HCT116 (cell line): Measurements from ENCODE around the gene LRRC3B. TPM values are rescaled to one million over a fixed set of nuclear protein-coding genes. Genes with fewer than 3 reads are reported as not detected.

Source experiments
- ATAC-seq: fragments of 200-7000 bp; cut with Tn5 transposase; 2 replicates; pipeline ENCODE4 v1.9.1; 2020; ENCODE audit warnings: mild to moderate bottlenecking, moderate library complexity
- BruUV-seq: library from RNA; stranded (reverse); fragments of 400-500 nt; replicated peaks from 2 replicates; lab custom pipeline; 2021; lab: Mats Ljungman, UMichigan
- CTCF ChIA-PET: fragments of 300-600 bp; sonication (Branson Sonifier 250); formaldehyde crosslinking; loops from one replicate; lab custom pipeline; 2021; ENCODE audit warnings: antibody characterized with exemption; lab: Charles Lee
- POLR2A ChIA-PET: fragments of 300-600, 350-600 bp; sonication (Branson Sonifier 250); formaldehyde crosslinking; loops from one replicate; lab custom pipeline; 2021; ENCODE audit warnings: antibody characterized with exemption; lab: Charles Lee
- RAD21 ChIA-PET, 2 experiments: fragments of 300-600 bp; sonication (Branson Sonifier 250); formaldehyde crosslinking; loops; one replicate each; lab custom pipeline; 2023; ENCODE audit warnings: low total read pairs in 2 of 2; ENCODE audit not compliant: uncharacterized antibody in 2 of 2, unreplicated experiment in 2 of 2, low non-redundant PET in 1 of 2; lab: Charles Lee
- DNase-seq: peaks from one replicate; pipeline ENCODE4 v3.0.0-alpha.2; 2010; ENCODE audit warnings: low read depth, low spot score
- H2AFZ ChIP-seq: fragments of 200-600 bp; shearing (Covaris generic), sonication (generic); 2 replicates; pipeline ENCODE4 v1.6.1; 2017; ENCODE audit warnings: low read depth, mixed run types, mixed read lengths, antibody characterized with exemption, low read length; ENCODE audit not compliant: poor library complexity, severe bottlenecking
- H3K27ac ChIP-seq: 2 replicates; pipeline ENCODE4 v1.5.1; 2012; ENCODE audit warnings: low read depth, low read length
- H3K27me3 ChIP-seq: fragments of 200-600 bp; sonication (generic); 2 replicates; pipeline ENCODE4 v1.6.1; 2016; ENCODE audit warnings: mixed run types, low read length, mixed read lengths; ENCODE audit not compliant: insufficient read depth
- H3K36me3 ChIP-seq, 2 experiments: fragments of 200-500 bp in 1 of 2; fragments of 200-600 bp in 1 of 2; sonication (Bioruptor generic) in 1 of 2; sonication (generic) in 1 of 2; 2 replicates each; pipeline versions ENCODE4 v1.5.1 to v1.6.1; 2014 to 2016; ENCODE audit warnings: low read length in 2 of 2, inconsistent platforms in 1 of 2, mixed read lengths in 1 of 2, mixed run types in 1 of 2; ENCODE audit not compliant: insufficient read depth in 2 of 2, control insufficient read depth in 1 of 2
- H3K4me1 ChIP-seq, 2 experiments: fragments of 200-600 bp in 1 of 2; sonication (generic) in 1 of 2; 2 replicates each; pipeline versions ENCODE4 v1.5.1 to v1.6.1; 2012 to 2017; ENCODE audit warnings: low read length in 2 of 2, inconsistent platforms in 1 of 2, mild to moderate bottlenecking in 1 of 2, mixed read lengths in 1 of 2, mixed run types in 1 of 2, moderate library complexity in 1 of 2; ENCODE audit not compliant: insufficient read depth in 2 of 2, control insufficient read depth in 1 of 2
- H3K4me2 ChIP-seq: fragments of 200-600 bp; sonication (generic); 2 replicates; pipeline ENCODE4 v1.6.1; 2017; ENCODE audit warnings: mixed run types, low read length, mixed read lengths
- H3K4me3 ChIP-seq, 2 experiments: fragments of 200-600 bp in 1 of 2; sonication (generic) in 1 of 2; replicated peaks in 1 of 2; 2 replicates each; pipeline ENCODE4 v1.5.1; 2011 to 2016; ENCODE audit warnings: low read length in 2 of 2, control low read depth in 1 of 2, low read depth in 1 of 2, mild to moderate bottlenecking in 1 of 2, mixed read lengths in 1 of 2, mixed run types in 1 of 2
- H3K79me2 ChIP-seq: fragments of 200-600 bp; sonication (generic); 2 replicates; pipeline ENCODE4 v1.6.1; 2017; ENCODE audit warnings: mild to moderate bottlenecking, mixed run types, low read length, moderate library complexity, mixed read lengths; ENCODE audit not compliant: insufficient read depth
- H3K9ac ChIP-seq: fragments of 200-600 bp; sonication (generic); 2 replicates; pipeline ENCODE4 v1.6.1; 2016; ENCODE audit warnings: low read length, mixed read lengths
- H3K9me2 ChIP-seq: fragments of 200-600 bp; sonication (generic), shearing (Covaris generic); 2 replicates; pipeline ENCODE4 v1.6.1; 2017; ENCODE audit warnings: mixed run types, mild to moderate bottlenecking, moderate library complexity; ENCODE audit not compliant: insufficient read depth
- H3K9me3 ChIP-seq, 2 experiments: fragments of 200-500 bp in 1 of 2; fragments of 200-600 bp in 1 of 2; sonication (Bioruptor generic) in 1 of 2; sonication (generic) in 1 of 2; 2 replicates each; pipeline ENCODE4 v1.6.1; 2014 to 2017; ENCODE audit warnings: low read length in 2 of 2, mixed read lengths in 2 of 2, inconsistent platforms in 1 of 2, low read depth in 1 of 2, mild to moderate bottlenecking in 1 of 2, mixed run types in 1 of 2, moderate library complexity in 1 of 2; ENCODE audit not compliant: control insufficient read depth in 1 of 2, insufficient read depth in 1 of 2
- H4K20me1 ChIP-seq: fragments of 200-600 bp; sonication (generic), shearing (Covaris generic); 2 replicates; pipeline ENCODE4 v1.6.1; 2017; ENCODE audit warnings: mixed run types, mild to moderate bottlenecking, moderate library complexity; ENCODE audit not compliant: insufficient read depth
- ATF3 ChIP-seq: IDR thresholded peaks from 2 replicates; pipeline ENCODE4 v1.6.1; 2012
- EZH2 ChIP-seq: fragments of 200-600 bp; sonication (generic); IDR thresholded peaks from 2 replicates; pipeline ENCODE4 v1.6.1; 2017; ENCODE audit warnings: antibody characterized with exemption, mixed run types
- EZH2phosphoT487 ChIP-seq: fragments of 200-600 bp; IDR thresholded peaks from 2 replicates; pipeline ENCODE4 v1.6.1; 2018; ENCODE audit warnings: antibody characterized with exemption, borderline replicate concordance
- FOSL1 ChIP-seq: IDR thresholded peaks from 2 replicates; pipeline ENCODE4 v1.6.1; 2012; ENCODE audit warnings: low read depth
- MAX ChIP-seq: IDR thresholded peaks from 2 replicates; pipeline ENCODE4 v1.6.1; 2012
- REST ChIP-seq: IDR thresholded peaks from 2 replicates; pipeline ENCODE4 v1.6.1; 2012; ENCODE audit warnings: low read depth
- SIN3A ChIP-seq: IDR thresholded peaks from 2 replicates; pipeline ENCODE4 v1.6.1; 2012; ENCODE audit warnings: low read depth
- SP1 ChIP-seq: IDR thresholded peaks from 2 replicates; pipeline ENCODE4 v1.6.1; 2012; ENCODE audit warnings: low read depth
- SRF ChIP-seq: IDR thresholded peaks from 2 replicates; pipeline ENCODE4 v1.6.1; 2012; ENCODE audit warnings: low read depth
- TCF7L2 ChIP-seq: IDR thresholded peaks from 2 replicates; pipeline ENCODE4 v1.7.0; 2011; ENCODE audit warnings: borderline replicate concordance, inconsistent platforms; ENCODE audit not compliant: insufficient read depth, insufficient read length; ENCODE audit errors: extremely low read depth
- YY1 ChIP-seq: IDR thresholded peaks from 2 replicates; pipeline ENCODE4 v1.6.1; 2011; ENCODE audit warnings: low read length, low read depth, moderate library complexity, mild to moderate bottlenecking; ENCODE audit not compliant: insufficient replicate concordance; ENCODE audit errors: extremely low read depth
- ZFX ChIP-seq: fragments of 450-650 bp; IDR thresholded peaks from 2 replicates; pipeline ENCODE4 v1.6.1; 2017
- ZNF274 ChIP-seq: fragments of 200-500 bp; sonication (Bioruptor generic); IDR thresholded peaks from 2 replicates; pipeline ENCODE4 v1.6.1; 2014; ENCODE audit warnings: mild to moderate bottlenecking, low read depth, low read length, inconsistent platforms
- intact Hi-C: fragments of 100-400 bp; cut with micrococcal nuclease; formaldehyde crosslinking; loops from 2 replicates; pipeline ENCODE4 v1.10.0; 2022
- total RNA-seq: library from RNA; stranded (reverse); gene quantifications from one replicate; pipeline ENCODE4 v1.2.1, GENCODE V29; 2021; ENCODE audit not compliant: unreplicated experiment

The LRRC3B gene
- total RNA-seq, 1 experiment from 2014 or later, result not detected

- Histone ChIP-seq H3K9me2 (no peaks in the 10 kb centered on the region), H3K27me3 (no peaks in the 10 kb centered on the region), H3K79me2 (no peaks in the 10 kb centered on the region), H3K27ac (no peak overlapping the region), H4K20me1 (no peaks in the 10 kb centered on the region), H3K4me2 (no peak overlapping the region)
- ATAC-seq (no peak), DNase-seq (no peak)
- no TSS peak for BruUV-seq
- TF ChIP-seq EZH2, result no peak
- no peak for TF ChIP-seq YY1
- no peak for TF ChIP-seq TCF7L2
- TF ChIP-seq FOSL1, result no peak
- no peak for TF ChIP-seq SRF
- TF ChIP-seq, all 23 proteins: peak for 0
- no peaks in the 10 kb centered on the region for H3K4me1 ChIP-seq
- H3K36me3 ChIP-seq, result no peaks in the 10 kb centered on the region
- POLR2A ChIA-PET, result no interaction called here
- H3K4me3 ChIP-seq, result no peak overlapping the region
- CTCF ChIA-PET, result no interaction called here
- H3K9me3 ChIP-seq, result peaks cover 0 to 3% of the 10 kb centered on the region in 2 experiments; a peak in 2 of 4 replicates
- RAD21 ChIA-PET, result no interaction called here
- H2AFZ ChIP-seq, result no peak overlapping the region
- intact Hi-C loops, result no loop called here
- no peak overlapping the region for H3K9ac ChIP-seq
Measured at GRCh38 chr3:26682406-26682805, 59.8 kb downstream of the LRRC3B start.

- Histone ChIP-seq H3K9me2 (no peaks in the 10 kb centered on the region), H4K20me1 (no peaks in the 10 kb centered on the region), H3K4me2 (no peak overlapping the region), H3K9ac (no peak overlapping the region), H2AFZ (no peak overlapping the region), H3K4me3 (no peak overlapping the region), H3K79me2 (no peaks in the 10 kb centered on the region), H3K36me3 (no peaks in the 10 kb centered on the region), H3K9me3 (peaks cover 0 to 3% of the 10 kb centered on the region in 2 experiments; a peak in 2 of 4 replicates), H3K4me1 (no peaks in the 10 kb centered on the region), H3K27me3 (no peaks in the 10 kb centered on the region), H3K27ac (no peak overlapping the region)
- ChIA-PET POLR2A (no interaction called here), CTCF (no interaction called here), RAD21 (no interaction called here)
- intact Hi-C loops, result no loop called here
- ATAC-seq, result no peak
- BruUV-seq, result no TSS peak
- no peak for DNase-seq
- no peak for TF ChIP-seq SP1
- no peak for TF ChIP-seq YY1
- TF ChIP-seq MAX, result no peak
- no peak for TF ChIP-seq ATF3
- TF ChIP-seq ZFX, result no peak
- TF ChIP-seq SRF, result no peak
- TF ChIP-seq EZH2phosphoT487, result no peak
- no peak for TF ChIP-seq REST
- no peak for TF ChIP-seq SIN3A
- TF ChIP-seq ZNF274, result no peak
- TF ChIP-seq, all 23 proteins: peak for 0
Measured at GRCh38 chr3:26683902-26684301, 61.3 kb downstream of the LRRC3B start.
